Forelimb muscle (tissue), 1 donor: ENCODE measurements around the gene NELFB. TPM values are rescaled to one million over a fixed set of nuclear protein-coding genes. Genes with fewer than 3 reads are reported as not detected.
"Not testable (repeated sequence)": the region's sequence is repeated elsewhere in the genome, so short reads cannot be mapped to it uniquely, and the experiment has no call there.

ENCODE experiments used
- DNase-seq: peaks from one replicate; pipeline ENCODE4 v3.0.0-alpha.2; 2013; ENCODE audit warnings: low read depth
- polyA plus RNA-seq: library from polyadenylated mRNA; unstranded; fragments of 120-200 nt; gene quantifications from one replicate; pipeline ENCODE4 v1.2.1, GENCODE V29; 2013; ENCODE audit not compliant: insufficient read length

The NELFB gene
- polyA plus RNA-seq, 1 donor, result 45.6 TPM

GRCh38 chr9:137247135-137247915 is 7.8 kb upstream of the NELFB start:
- DNase-seq, result no peak

- no peak for DNase-seq
These were observed 7.3 kb upstream of the NELFB start for GRCh38 chr9:137247916-137248175.

GRCh38 chr9:137250329-137251193 is 4.6 kb upstream of the NELFB start:
- no peak for DNase-seq

- no peak for DNase-seq
These were observed 4.0 kb upstream of the NELFB start, which contains the start of gene STPG3 for GRCh38 chr9:137251194-137251461. Gene STPG3 (plus strand): TSS chr9:137251286. CDS start chr9:137251287, 1 bp downstream.

DNA sequence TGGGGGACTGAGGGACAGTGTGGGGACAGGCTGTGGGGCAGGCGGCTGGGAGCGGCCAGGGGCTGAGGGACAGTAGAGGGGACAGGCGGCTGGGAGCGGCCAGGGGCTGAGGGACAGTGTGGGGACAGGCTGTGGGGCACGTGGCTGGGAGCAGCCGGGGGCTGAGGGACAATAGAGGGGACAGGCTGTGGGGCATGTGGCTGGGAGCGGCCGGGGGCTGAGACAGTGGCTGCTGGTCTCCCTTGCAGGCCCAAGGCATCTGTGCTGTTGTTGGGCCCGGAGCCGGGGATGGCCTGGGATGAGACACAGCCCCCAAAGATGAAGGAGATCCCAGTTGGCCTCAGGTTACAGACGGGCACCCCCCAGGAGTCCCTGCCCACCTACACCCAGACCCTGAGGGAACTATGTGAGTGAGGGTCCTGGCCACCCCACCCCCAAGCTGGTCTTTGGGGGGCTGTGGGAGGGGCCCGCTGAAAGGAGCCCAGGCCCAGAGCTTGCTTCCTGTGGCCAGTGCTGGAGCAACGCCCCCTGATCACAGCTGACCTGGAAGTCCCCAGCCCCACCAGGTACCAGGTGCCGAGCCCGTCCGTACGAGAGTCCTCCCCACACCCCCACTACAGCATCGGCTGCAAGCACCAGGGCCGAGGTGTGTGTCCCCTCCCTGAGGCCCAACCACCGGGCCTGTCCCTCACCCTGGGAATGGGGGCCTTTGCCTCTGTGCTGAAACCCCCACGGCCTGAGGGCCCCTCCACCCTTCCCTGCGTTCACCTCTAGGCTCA is 3.4 kb upstream of the NELFB start:
- no peak for DNase-seq

DNA sequence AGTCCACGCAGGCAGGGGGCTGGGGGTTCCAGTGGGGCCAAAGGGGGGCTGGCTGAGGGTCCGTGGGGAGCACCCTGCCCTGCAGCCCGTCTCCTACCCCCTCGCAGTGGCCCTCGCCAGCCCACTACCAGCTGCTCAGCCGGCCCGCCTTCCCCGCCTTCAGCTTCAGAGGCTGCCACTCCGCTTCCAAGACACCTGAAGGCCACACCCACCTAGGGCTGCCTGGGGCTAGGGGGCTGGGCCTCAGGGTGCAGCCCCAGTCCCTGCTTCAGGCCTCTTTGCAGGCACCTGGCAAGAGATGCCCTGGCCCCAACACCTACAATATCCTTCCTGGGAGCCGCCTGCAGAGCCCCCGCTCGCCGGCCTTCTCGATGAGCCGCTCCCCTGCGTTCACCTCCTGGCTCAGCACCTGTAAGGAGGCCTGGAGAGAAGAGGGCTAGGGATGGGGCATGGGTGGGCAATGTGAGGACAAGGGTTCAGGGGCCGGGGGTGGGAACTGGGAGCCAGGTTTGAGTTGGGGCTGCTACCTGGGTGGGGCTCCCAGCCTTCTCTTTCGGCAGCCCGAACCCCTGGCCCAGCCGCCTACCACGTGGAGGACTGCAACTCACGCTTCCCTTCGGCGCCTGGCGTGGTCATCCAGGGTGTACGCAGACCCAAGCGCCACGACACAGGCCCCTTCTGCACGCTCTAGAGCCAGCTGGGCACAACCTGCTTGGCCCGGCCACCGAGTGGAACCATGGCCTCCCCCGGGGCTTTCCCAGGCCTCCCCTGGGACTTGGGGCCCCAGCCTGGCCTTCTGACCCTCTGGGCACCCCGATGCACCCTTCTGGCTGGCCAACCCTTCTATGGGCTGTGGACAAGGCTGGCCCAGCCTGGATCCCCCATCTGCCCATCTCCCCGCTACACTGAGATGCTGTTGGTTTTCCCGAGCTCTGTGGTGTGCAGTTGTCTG is 2.3 kb upstream of the NELFB start:
- DNase-seq, result no peak

DNA sequence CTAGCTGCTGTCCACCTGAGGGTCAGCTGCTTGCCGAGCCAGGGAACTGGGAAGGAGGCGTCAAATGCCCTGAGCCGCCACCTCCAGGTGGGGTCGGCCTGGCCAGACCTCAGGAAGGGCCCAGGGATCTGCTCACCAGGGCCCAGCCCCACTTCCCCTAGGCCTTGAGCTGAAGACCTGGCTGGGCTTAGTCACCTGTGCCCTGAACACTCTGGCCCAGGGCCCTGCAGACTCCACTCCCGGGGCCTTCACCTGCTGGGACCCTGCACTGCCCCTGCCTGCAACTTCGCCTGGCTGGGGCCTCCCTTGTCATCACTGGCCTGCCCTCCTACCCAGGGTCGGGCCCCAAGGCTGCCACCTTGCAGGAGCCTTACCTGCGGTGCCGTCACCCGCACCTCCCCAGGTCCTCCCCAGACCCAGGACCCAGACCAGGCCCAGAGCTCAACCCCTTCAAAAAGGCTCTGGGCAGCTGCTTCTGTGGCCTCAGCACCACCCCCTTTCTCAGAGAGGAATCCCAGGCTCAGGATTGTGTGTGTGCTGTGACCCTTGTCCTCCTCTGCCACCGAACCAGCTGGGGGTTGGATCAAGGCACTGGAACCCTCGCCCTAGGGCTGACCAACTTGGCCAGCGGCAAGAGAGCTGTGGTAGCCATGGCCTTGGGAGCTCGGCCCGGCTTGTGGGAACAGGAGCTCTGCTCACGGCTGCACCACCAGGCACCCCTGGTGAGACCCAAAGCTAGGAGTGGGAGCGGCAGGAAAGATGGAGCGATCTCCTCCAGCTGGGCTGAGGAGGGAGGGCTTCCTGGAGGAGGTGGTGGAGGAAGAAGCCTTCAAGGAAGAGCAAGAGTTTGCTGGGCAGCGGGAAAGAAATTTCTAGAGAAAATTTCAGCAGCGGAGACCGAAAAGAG is 1.2 kb upstream of the NELFB start:
- DNase-seq, result no peak

- no peak for DNase-seq
These were observed 454 bp downstream of the NELFB start for GRCh38 chr9:137255448-137256114.

DNA sequence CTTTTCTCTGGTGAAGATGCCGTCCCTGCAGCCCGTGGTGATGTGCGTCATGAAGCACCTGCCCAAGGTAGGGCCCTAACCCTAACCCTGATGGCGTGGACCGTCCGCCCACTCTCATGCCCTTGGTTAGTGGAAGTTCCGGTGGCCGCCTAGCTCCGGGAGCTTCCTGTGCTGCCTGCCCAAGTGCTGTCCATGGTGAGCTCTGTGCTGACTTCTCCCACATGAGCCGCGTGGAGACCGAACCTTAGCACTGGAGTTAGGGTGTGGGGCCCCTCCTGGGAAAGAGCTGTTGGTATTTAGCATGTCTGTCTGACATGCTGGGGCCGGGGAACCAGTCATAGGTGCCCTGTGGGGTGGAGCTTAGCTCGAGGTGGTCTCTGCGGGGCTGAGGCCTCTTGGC is 1.2 kb downstream of the NELFB start:
- no peak for DNase-seq

GRCh38 chr9:137256856-137257255 is 1.7 kb downstream of the NELFB start:
- no peak for DNase-seq

GRCh38 chr9:137262173-137262908 is 7.2 kb downstream of the NELFB start:
- not testable (repeated sequence) for DNase-seq

DNA sequence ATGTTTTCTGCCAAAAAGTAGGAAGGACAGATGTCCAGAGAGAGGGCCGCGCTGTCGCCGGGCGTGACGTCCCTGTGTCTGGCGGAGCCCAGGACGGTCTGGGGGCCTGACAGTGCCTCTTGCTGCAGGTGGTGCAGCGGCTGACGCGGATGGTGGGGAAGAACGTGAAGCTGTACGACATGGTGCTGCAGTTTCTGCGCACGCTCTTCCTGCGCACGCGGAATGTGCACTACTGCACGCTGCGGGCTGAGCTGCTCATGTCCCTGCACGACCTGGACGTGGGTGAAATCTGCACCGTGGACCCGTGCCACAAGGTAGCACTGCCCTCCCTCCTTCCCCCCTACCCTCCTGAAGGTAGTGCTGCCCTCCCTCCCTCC is 7.8 kb downstream of the NELFB start:
- DNase-seq, result no peak

- no peak for DNase-seq
These were observed 8.4 kb downstream of the NELFB start for GRCh38 chr9:137263506-137263905.

- DNase-seq, result no peak
These were observed 8.9 kb downstream of the NELFB start for GRCh38 chr9:137264067-137264466.

- DNase-seq, result no peak
These were observed 10.5 kb downstream of the NELFB start for GRCh38 chr9:137265496-137266161.

- no peak for DNase-seq
These were observed 11.0 kb downstream of the NELFB start for GRCh38 chr9:137266162-137266527.

- no peak for DNase-seq
These were observed 11.7 kb downstream of the NELFB start for GRCh38 chr9:137266585-137267453.

DNA sequence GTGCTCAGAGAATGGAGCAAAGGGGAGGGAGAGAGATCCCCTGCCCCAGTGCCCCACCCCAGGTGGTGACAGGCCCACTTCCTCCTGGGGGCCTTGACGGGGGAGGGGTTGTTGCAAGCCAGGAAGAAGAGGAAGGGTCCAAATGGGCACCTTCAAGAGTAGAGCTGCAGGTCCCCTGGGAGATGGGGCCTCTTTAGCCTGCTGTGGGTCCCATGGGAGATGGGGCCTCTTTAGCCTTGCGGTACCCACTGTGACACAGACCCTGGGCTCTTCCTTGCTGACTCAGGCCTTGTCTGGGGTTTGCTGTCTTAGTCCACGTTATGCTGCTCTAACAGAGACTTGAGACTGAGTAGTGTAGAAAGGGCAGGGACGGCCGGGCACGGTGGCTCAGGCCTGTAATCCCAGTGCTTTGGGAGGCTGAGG is 12.8 kb downstream of the NELFB start:
- no peak for DNase-seq
